T-cell (primary cell): ENCODE data around the gene PARD3B. TPM values are rescaled to one million over a fixed set of nuclear protein-coding genes. Genes with fewer than 3 reads are reported as not detected.

ENCODE experiments used
- ATAC-seq, 4 experiments: fragments of 200-7000 bp in 3 of 4; fragments of 150-1000 bp in 1 of 4; cut with Tn5 transposase; replicated peaks in 1 of 4; 1 replicate in 3 of 4; 2 replicates in 1 of 4; pipeline ENCODE4 v1.10.0; 2021; ENCODE audit warnings: moderate library complexity in 3 of 4, mild to moderate bottlenecking in 2 of 4, moderate number of reproducible peaks in 1 of 4
- CTCF ChIA-PET, 2 donors: fragments of 300-600 bp; sonication (Branson Sonifier 250); formaldehyde crosslinking; loops; one replicate each; lab custom pipeline; 2022; ENCODE audit warnings: antibody characterized with exemption in 2 of 2; lab: Charles Lee
- POLR2A ChIA-PET, 2 donors: fragments of 300-600 bp; sonication (Branson Sonifier 250); formaldehyde crosslinking; loops; one replicate each; lab custom pipeline; 2022; ENCODE audit warnings: antibody characterized with exemption in 2 of 2; lab: Charles Lee
- DNase-seq, 35 experiments: peaks; one replicate each; pipeline versions ENCODE4 v3.0.0 to v3.0.0-alpha.2; 2013 to 2023
- H3K27ac ChIP-seq: one replicate; pipeline ENCODE4 v1.5.1; 2013; ENCODE audit warnings: low read length
- H3K27me3 ChIP-seq, 2 experiments: replicated peaks in 1 of 2; 1 replicate in 1 of 2; 2 replicates in 1 of 2; pipeline versions ENCODE4 v1.6.1 to v1.7.0; 2013; ENCODE audit warnings: low read length in 1 of 2, mixed read lengths in 1 of 2; ENCODE audit not compliant: control insufficient read depth in 2 of 2, insufficient read depth in 2 of 2; ENCODE audit errors: extremely low read depth in 1 of 2
- H3K36me3 ChIP-seq, 2 donors: 1 replicate in 1 of 2; 2 replicates in 1 of 2; pipeline versions ENCODE4 v1.6.1 to v1.7.0; 2013; ENCODE audit warnings: low read length in 1 of 2; ENCODE audit not compliant: control insufficient read depth in 2 of 2, insufficient read depth in 1 of 2; ENCODE audit errors: extremely low read depth in 1 of 2
- H3K4me1 ChIP-seq, 2 experiments: 1 replicate in 1 of 2; 2 replicates in 1 of 2; pipeline versions ENCODE4 v1.6.1 to v1.7.0; 2013; ENCODE audit warnings: low read length in 2 of 2, mixed read lengths in 1 of 2; ENCODE audit not compliant: insufficient read depth in 2 of 2, control insufficient read depth in 1 of 2; ENCODE audit errors: extremely low read depth in 1 of 2
- H3K4me3 ChIP-seq, 2 donors: 1 replicate in 1 of 2; 2 replicates in 1 of 2; pipeline versions ENCODE4 v1.5.1 to v1.7.0; 2013; ENCODE audit warnings: mild to moderate bottlenecking in 2 of 2, low read length in 1 of 2, moderate library complexity in 1 of 2; ENCODE audit not compliant: control insufficient read depth in 1 of 2; ENCODE audit errors: extremely low read depth in 1 of 2
- H3K9me3 ChIP-seq: 2 replicates; pipeline ENCODE4 v1.7.0; 2013
- H3K27ac Mint-ChIP-seq, 2 donors: one replicate each; pipeline ENCODE4 v1.8.0; 2020 to 2021; ENCODE audit warnings: mild to moderate bottlenecking in 2 of 2, mixed read lengths in 2 of 2
- H3K27me3 Mint-ChIP-seq, 2 donors: one replicate each; pipeline ENCODE4 v1.8.0; 2021 to 2022; ENCODE audit warnings: mixed read lengths in 2 of 2
- H3K36me3 Mint-ChIP-seq: one replicate; pipeline ENCODE4 v1.8.0; 2021; ENCODE audit warnings: mixed read lengths
- H3K4me1 Mint-ChIP-seq, 3 donors: one replicate each; pipeline ENCODE4 v1.8.0; 2020 to 2022; ENCODE audit warnings: mixed read lengths in 3 of 3, mild to moderate bottlenecking in 1 of 3
- H3K4me3 Mint-ChIP-seq, 3 donors: one replicate each; pipeline ENCODE4 v1.8.0; 2020 to 2022; ENCODE audit warnings: mild to moderate bottlenecking in 3 of 3, mixed read lengths in 3 of 3, moderate library complexity in 3 of 3
- H3K9me3 Mint-ChIP-seq, 3 donors: one replicate each; pipeline ENCODE4 v1.8.0; 2020 to 2022; ENCODE audit warnings: mixed read lengths in 3 of 3
- WGBS: methylation state at CpG from one replicate; pipeline ENCODE4 v1.1.5; 2013; ENCODE audit warnings: missing lambda C conversion rate; ENCODE audit not compliant: insufficient coverage; 5-methylcytosine and 5-hydroxymethylcytosine counted together
- total RNA-seq, 35 experiments: library from RNA in 6 of 35; stranded (reverse) in 6 of 35; fragments of 120-200 nt in 1 of 35; gene quantifications; one replicate each; pipeline versions ENCODE4 v1.2.1 to v1.2.4 and lab custom pipeline; 2013 to 2026

The PARD3B gene
- total RNA-seq, 5 donors from 2014 or later (not counting 1 experiment from before 2014, with no cell fraction given): 0.75 to 2.0 (median 1.6) TPM

- H3K36me3 ChIP-seq: no peaks in the 10 kb centered on the region
- no peak for DNase-seq
- no peak overlapping the region for H3K4me3 ChIP-seq
- peaks cover 3 to 9% of the 10 kb centered on the region in 2 donors for H3K27me3 Mint-ChIP-seq
- no peaks in the 10 kb centered on the region for H3K4me1 ChIP-seq
- no peaks in the 10 kb centered on the region for H3K4me1 Mint-ChIP-seq
- no peak overlapping the region for H3K4me3 Mint-ChIP-seq
- no peaks in the 10 kb centered on the region for H3K27me3 ChIP-seq
- H3K27ac ChIP-seq: no peak overlapping the region
- 40% methylated on average over 3 of the region's 6 CpGs for WGBS
- ChIA-PET POLR2A (no interaction called here), CTCF (no interaction called here)
- H3K27ac Mint-ChIP-seq: no peak overlapping the region
- H3K36me3 Mint-ChIP-seq: no peaks in the 10 kb centered on the region
- H3K9me3 ChIP-seq: no peaks in the 10 kb centered on the region
- no peaks in the 10 kb centered on the region for H3K9me3 Mint-ChIP-seq
- no peak for ATAC-seq
Measured at GRCh38 chr2:205461678-205462665, 916.7 kb downstream of the PARD3B start.

GRCh38 chr2:205462681-205463345, 917.5 kb downstream of the PARD3B start:
- Histone ChIP-seq H3K27me3 (no peaks in the 10 kb centered on the region), H3K27ac (no peak overlapping the region), H3K9me3 (no peaks in the 10 kb centered on the region), H3K4me1 (no peaks in the 10 kb centered on the region), H3K36me3 (no peaks in the 10 kb centered on the region), H3K4me3 (no peak overlapping the region)
- Mint-ChIP-seq H3K4me1 (no peaks in the 10 kb centered on the region), H3K27ac (no peak overlapping the region), H3K4me3 (no peak overlapping the region), H3K27me3 (peaks cover 3 to 9% of the 10 kb centered on the region in 2 donors), H3K9me3 (no peaks in the 10 kb centered on the region), H3K36me3 (no peaks in the 10 kb centered on the region)
- no peak for DNase-seq
- ChIA-PET POLR2A (no interaction called here), CTCF (no interaction called here)
- WGBS: 86% methylated on average over 2 of the region's 6 CpGs
- no peak for ATAC-seq

GRCh38 chr2:205463466-205464025, 918.3 kb downstream of the PARD3B start:
- H3K27ac Mint-ChIP-seq: no peak overlapping the region
- POLR2A ChIA-PET: interaction anchor here in 1 of 2 donors (0.6 kb wide), 1 partner anchor 12 kb away, joined by 3 read pairs; no protein-coding TSS in a partner anchor
- no peaks in the 10 kb centered on the region for H3K36me3 Mint-ChIP-seq

GRCh38 chr2:205464681-205465080, 919.4 kb downstream of the PARD3B start:
- 100% methylated on average over 1 of the region's 3 CpGs for WGBS
- H3K27me3 Mint-ChIP-seq: peaks cover 3 to 5% of the 10 kb centered on the region in 2 donors

More at GRCh38 chr2:205463466-205464025, 918.3 kb downstream of the PARD3B start:
- Histone ChIP-seq H3K4me1 (no peaks in the 10 kb centered on the region), H3K36me3 (no peaks in the 10 kb centered on the region), H3K27ac (no peak overlapping the region), H3K9me3 (no peaks in the 10 kb centered on the region), H3K4me3 (no peak overlapping the region), H3K27me3 (no peaks in the 10 kb centered on the region)
- Mint-ChIP-seq H3K27me3 (peaks cover 3 to 5% of the 10 kb centered on the region in 2 donors), H3K9me3 (no peaks in the 10 kb centered on the region), H3K4me1 (no peaks in the 10 kb centered on the region), H3K4me3 (no peak overlapping the region)
- DNase-seq (no peak), ATAC-seq (no peak)
- CTCF ChIA-PET: no interaction called here
- WGBS: 93% methylated on average over 2 of the region's 5 CpGs

GRCh38 chr2:205465791-205466190, 920.5 kb downstream of the PARD3B start:
- no peak for DNase-seq
- Mint-ChIP-seq H3K36me3 (no peaks in the 10 kb centered on the region), H3K4me3 (no peak overlapping the region), H3K9me3 (no peaks in the 10 kb centered on the region), H3K27ac (no peak overlapping the region), H3K27me3 (peaks cover 2 to 5% of the 10 kb centered on the region in 2 donors), H3K4me1 (no peaks in the 10 kb centered on the region)
- ChIA-PET POLR2A (no interaction called here), CTCF (no interaction called here)
- WGBS: 92% methylated on average over 2 of the region's 3 CpGs
- no peaks in the 10 kb centered on the region for H3K27me3 ChIP-seq
- no peak overlapping the region for H3K4me3 ChIP-seq
- H3K27ac ChIP-seq: no peak overlapping the region
- ATAC-seq: no peak
- H3K4me1 ChIP-seq: no peaks in the 10 kb centered on the region
- no peaks in the 10 kb centered on the region for H3K36me3 ChIP-seq
- no peaks in the 10 kb centered on the region for H3K9me3 ChIP-seq

More at GRCh38 chr2:205464681-205465080, 919.4 kb downstream of the PARD3B start:
- H3K36me3 Mint-ChIP-seq: no peaks in the 10 kb centered on the region
- ATAC-seq (no peak), DNase-seq (no peak)
- no peaks in the 10 kb centered on the region for H3K4me1 ChIP-seq
- ChIA-PET CTCF (no interaction called here), POLR2A (no interaction called here)
- H3K4me3 ChIP-seq: no peak overlapping the region
- H3K27ac Mint-ChIP-seq: no peak overlapping the region
- no peaks in the 10 kb centered on the region for H3K9me3 Mint-ChIP-seq
- H3K4me3 Mint-ChIP-seq: no peak overlapping the region
- no peaks in the 10 kb centered on the region for H3K4me1 Mint-ChIP-seq
- no peak overlapping the region for H3K27ac ChIP-seq
- H3K27me3 ChIP-seq: no peaks in the 10 kb centered on the region
- no peaks in the 10 kb centered on the region for H3K9me3 ChIP-seq
- H3K36me3 ChIP-seq: no peaks in the 10 kb centered on the region

GRCh38 chr2:205471776-205472175, 926.5 kb downstream of the PARD3B start:
- Histone ChIP-seq H3K27me3 (no peaks in the 10 kb centered on the region), H3K36me3 (no peaks in the 10 kb centered on the region), H3K27ac (no peak overlapping the region), H3K4me3 (no peak overlapping the region), H3K4me1 (no peaks in the 10 kb centered on the region), H3K9me3 (no peaks in the 10 kb centered on the region)
- DNase-seq (no peak), ATAC-seq (no peak)
- ChIA-PET CTCF (no interaction called here), POLR2A (no interaction called here)
- no peaks in the 10 kb centered on the region for H3K4me1 Mint-ChIP-seq
- no CpG with 5 or more reads among the region's 2 CpGs for WGBS
- H3K36me3 Mint-ChIP-seq: no peaks in the 10 kb centered on the region
- H3K27ac Mint-ChIP-seq: no peak overlapping the region
- no peak overlapping the region for H3K4me3 Mint-ChIP-seq
- peaks cover 0 to 4% of the 10 kb centered on the region in 2 donors for H3K27me3 Mint-ChIP-seq
- H3K9me3 Mint-ChIP-seq: no peaks in the 10 kb centered on the region
